HL-60/S4 treated with retinoic acid at 250 ng/mL for 4 days and 3 days (cell line): Measurements from ENCODE around the gene LRP5.
"Not testable (repeated sequence)": the region's sequence is repeated elsewhere in the genome, so short reads cannot be mapped to it uniquely, and the experiment has no call there.

Source experiments
- in situ Hi-C: fragments of 300-500 bp; cut with MboI; formaldehyde crosslinking; loops from 2 replicates; pipeline ENCODE4 v1.7.0; 2022; ENCODE audit warnings: low sequenced_read_pairs

Gene LRP5

GRCh38 chr11:68438658-68439259 is 126.4 kb downstream of the LRP5 start:
- in situ Hi-C loops = no loop called here

- in situ Hi-C loops = no loop called here
Measured at GRCh38 chr11:68439355-68440065, 127.1 kb downstream of the LRP5 start.

- in situ Hi-C loops = no loop called here
Measured at GRCh38 chr11:68440224-68440623, 127.8 kb downstream of the LRP5 start.

- in situ Hi-C loops = no loop called here
Measured at GRCh38 chr11:68441466-68442230, 129.3 kb downstream of the LRP5 start.

- in situ Hi-C loops = no loop called here
Measured at GRCh38 chr11:68442433-68442832, 130.0 kb downstream of the LRP5 start.

GRCh38 chr11:68444566-68444965 is 132.2 kb downstream of the LRP5 start:
- in situ Hi-C loops = no loop called here

DNA sequence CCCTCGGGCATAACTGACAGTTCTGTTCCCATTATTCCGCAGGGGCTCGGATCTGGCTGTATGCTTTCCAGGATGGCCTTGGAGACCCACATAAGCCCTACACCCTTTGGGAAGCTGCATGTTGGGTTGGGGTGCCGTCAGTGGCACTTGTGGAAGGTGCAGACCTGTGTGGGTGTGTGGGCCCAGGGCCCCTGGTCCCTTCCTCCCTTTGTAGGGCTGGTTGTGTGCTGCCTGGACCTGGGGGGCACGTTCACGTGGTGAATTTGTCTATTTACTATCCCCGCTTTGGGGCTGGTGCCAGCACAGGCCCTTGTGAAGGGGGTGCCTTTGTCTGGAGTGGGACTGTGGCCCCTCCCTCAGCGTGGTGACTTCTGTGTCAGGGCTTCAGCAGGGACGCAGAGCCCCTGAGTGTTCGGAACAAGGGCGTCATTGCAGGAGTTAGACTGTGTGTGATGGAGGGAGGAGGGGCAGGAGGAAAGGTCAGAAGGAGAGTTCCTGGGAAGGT is 133.2 kb downstream of the LRP5 start:
- in situ Hi-C loops = no loop called here

GRCh38 chr11:68446046-68446725 is 133.8 kb downstream of the LRP5 start:
- in situ Hi-C loops = no loop called here

DNA sequence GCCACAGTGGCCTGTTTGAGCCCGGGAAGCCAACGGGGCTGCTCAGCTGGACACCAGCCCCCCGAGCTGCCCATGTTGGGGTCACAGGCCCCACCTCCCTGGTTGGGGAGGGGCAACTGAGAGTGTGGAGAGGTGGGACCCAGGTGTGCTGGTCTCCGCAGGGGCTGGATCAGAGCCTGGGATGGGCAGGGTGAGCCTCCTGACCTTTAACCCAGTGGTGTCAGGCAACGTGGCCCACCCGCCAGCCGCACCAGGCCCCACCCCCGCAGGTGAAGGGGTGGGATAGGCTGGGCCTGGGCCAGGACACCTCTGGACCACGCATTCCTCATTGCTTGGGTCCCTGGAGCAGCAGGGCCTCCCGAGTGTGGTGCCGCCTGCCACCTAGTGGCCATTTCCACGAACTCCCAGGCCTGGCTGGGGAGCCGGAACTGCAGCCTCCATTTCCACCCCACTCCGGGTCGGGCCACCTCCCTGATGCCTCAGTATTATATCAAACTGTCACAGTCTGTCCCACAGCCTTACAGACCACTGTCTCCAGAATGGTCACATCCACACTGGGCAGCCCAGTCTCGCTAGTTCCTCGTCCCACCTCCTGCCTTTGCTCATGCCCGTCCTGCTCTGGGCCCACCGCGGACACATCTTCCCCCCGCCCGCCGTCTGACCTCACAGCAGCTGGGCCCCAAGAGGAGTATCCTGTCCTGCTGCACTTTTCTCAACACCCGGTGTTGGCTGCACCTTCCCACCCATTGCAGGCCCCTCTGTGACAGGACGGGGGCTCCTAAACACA is 134.8 kb downstream of the LRP5 start:
- in situ Hi-C loops = no loop called here

DNA sequence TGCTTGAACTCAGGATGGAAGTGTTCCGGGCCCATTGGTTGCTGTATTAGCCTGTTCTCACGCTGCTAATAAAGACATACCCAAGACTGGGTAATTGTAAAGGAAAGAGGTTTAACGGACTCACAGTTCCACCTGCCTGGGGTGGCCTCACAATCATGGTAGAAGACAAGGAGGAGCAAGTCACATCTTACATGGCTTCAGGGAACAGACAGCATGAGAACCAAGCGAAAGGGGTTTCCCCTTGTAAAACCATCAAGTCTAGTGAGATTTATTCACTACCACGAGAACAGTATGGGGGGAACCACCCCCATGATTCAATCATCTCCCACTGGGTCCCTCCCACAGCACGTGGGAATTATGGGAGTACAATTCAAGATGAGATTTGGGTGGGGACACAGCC is 135.5 kb downstream of the LRP5 start:
- in situ Hi-C loops = not testable (repeated sequence)

GRCh38 chr11:68448604-68449011 is 136.2 kb downstream of the LRP5 start:
- in situ Hi-C loops = no loop called here

- in situ Hi-C loops = no loop called here
Measured at GRCh38 chr11:68449951-68450350, 137.6 kb downstream of the LRP5 start.

DNA sequence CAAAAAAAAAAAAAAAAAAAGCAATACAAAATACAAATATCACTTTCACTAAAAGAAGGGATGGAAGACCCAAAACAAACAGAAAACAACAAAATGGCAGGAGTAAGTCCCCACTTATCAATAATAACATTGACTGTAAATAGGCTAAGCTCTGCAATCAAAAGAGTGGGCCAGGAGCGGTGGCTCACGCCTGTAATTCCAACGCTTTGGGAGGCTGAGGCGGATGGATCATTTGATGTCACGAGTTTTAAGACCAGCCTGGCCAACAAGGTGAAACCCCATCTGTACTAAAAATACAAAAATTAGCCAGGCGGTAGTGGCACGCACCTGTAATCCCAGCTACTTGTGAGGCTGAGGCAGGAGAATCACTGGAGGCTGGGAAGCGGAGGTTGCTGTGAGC is 138.3 kb downstream of the LRP5 start:
- in situ Hi-C loops = no loop called here

GRCh38 chr11:68454767-68455166 is 142.4 kb downstream of the LRP5 start:
- in situ Hi-C loops = no loop called here

- in situ Hi-C loops = no loop called here
Measured at GRCh38 chr11:68455485-68455884, 143.1 kb downstream of the LRP5 start.

GRCh38 chr11:68457216-68457897 is 145.0 kb downstream of the LRP5 start:
- in situ Hi-C loops = no loop called here

DNA sequence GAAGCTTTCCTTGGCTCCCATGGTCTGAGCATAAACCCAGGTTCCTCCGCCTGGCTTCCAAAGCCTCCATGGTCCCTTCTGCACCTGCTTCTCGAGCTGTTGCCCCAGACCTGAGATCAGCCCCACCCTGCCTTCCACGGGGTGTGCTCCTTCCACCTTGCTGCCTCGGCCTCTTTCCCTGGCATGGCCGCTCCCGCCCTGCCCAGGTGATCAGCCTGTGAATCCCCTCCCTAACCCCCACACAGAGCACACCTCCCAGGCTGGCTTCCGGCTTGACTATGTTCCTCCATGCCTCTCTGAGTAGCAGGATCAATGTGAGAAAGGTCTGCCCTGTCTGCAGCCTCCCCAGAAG is 145.5 kb downstream of the LRP5 start:
- in situ Hi-C loops = no loop called here

DNA sequence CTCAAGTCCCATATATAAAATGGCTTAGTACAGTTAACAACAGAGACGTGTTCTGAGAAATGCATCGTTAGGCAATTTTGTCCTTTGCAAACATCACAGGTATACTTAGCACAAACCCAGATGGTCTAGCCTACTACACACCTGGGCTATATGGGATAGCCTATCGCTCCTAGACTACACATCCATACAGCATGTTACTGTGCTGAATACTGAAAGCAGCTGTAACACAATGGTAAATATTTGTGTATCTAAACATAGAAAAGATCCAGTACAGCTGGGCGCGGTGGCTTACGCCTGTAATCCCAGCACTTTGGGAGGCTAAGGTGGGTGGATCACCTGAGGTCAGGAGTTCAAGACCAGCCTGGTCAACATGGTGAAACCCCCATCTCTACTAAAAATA is 145.9 kb downstream of the LRP5 start:
- in situ Hi-C loops = not testable (repeated sequence)

DNA sequence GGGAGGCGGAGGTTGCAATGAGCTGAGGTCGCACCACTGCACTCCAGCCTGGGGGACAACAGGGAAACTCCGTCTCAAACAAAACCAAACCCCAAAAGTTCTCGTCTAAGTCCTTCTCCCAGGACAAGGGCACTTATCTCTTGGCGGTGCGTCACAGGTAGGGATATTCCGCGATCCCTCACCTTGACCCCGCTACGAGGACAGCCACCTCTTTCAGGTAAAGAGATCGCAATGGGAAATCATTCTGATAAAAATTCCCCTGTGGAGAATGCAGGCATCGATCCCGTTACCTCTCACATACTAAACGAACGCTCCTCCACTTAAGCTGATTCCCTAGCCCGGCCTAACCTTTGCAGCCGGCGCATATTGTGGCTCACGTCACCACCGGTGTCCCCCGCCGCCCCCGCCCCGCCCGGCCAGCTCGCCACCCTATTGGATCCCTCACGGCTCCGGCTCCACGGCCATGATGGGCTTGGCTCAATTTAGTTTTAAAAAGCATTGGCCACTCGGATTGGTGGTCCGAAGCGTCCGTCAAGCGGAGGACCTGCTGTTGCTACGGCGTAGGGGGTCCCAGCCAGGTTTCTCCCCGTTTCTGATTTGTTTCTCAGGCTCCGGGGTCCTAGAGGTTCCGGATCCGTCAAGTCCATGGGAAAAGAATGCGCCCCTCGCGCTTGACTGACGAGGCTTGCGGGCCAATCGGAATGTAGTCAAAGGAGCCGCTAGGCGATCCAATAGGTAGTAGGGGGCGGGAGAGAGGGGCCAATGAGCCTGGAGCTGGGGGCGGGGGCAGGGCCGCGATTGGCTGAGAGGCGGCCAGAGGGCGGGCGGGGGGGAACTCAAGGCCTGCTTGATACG is 147.7 kb downstream of the LRP5 start:
- in situ Hi-C loops = no loop called here
